22Rv1 (cell line): Measurements from ENCODE around the gene DOCK7.

Experiments used
- ZFX ChIP-seq: fragments of 450-650 bp; IDR thresholded peaks from 2 replicates; pipeline ENCODE4 v1.6.1; 2017; ENCODE audit warnings: antibody characterized with exemption, borderline replicate concordance
- TF ChIP-seq, protein P1 (sequence below): fragments of 450-650 bp; IDR thresholded peaks from 2 replicates; pipeline ENCODE4 v1.5.1; 2017; ENCODE audit warnings: mild to moderate bottlenecking

DNA sequence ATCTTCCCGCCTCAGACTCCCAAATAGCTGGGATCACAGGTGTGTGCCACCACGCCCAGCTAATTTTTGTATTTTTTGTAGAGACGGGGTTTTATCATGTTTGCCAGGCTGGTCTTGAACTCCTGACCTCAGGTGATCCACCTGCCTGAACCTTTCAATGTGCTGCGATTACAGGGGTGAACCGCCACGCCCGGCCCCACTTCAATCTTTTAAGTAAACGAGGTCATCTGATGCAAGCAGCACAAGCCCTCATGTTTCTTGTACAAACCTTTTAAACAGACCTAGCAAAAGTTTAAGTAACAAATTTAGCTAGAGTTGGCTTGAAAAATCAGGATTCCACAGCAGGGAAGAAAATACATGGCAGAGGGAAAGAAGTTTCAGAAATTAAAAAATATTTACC, 272.5 kb downstream of the DOCK7 start:
- TF ChIP-seq, protein P1, sequence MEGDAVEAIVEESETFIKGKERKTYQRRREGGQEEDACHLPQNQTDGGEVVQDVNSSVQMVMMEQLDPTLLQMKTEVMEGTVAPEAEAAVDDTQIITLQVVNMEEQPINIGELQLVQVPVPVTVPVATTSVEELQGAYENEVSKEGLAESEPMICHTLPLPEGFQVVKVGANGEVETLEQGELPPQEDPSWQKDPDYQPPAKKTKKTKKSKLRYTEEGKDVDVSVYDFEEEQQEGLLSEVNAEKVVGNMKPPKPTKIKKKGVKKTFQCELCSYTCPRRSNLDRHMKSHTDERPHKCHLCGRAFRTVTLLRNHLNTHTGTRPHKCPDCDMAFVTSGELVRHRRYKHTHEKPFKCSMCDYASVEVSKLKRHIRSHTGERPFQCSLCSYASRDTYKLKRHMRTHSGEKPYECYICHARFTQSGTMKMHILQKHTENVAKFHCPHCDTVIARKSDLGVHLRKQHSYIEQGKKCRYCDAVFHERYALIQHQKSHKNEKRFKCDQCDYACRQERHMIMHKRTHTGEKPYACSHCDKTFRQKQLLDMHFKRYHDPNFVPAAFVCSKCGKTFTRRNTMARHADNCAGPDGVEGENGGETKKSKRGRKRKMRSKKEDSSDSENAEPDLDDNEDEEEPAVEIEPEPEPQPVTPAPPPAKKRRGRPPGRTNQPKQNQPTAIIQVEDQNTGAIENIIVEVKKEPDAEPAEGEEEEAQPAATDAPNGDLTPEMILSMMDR: no peak
- TF ChIP-seq ZFX: no peak
